NCI-H146 treated with DMSO at 0.1 percent for 48 hours (cell line): ENCODE data around the gene KIF1C.
"Not testable (repeated sequence)": the region's sequence is repeated elsewhere in the genome, so short reads cannot be mapped to it uniquely, and the experiment has no call there.

Experiments used
- DNase-seq: peaks from one replicate; lab custom pipeline; 2025; ENCODE audit not compliant: unreplicated experiment; lab: John Stamatoyannopoulos, UW

KIF1C gene

GRCh38 chr17:5042157-5043022 is 44.6 kb downstream of the KIF1C start:
- no peak for DNase-seq

GRCh38 chr17:5043524-5043923 is 45.8 kb downstream of the KIF1C start:
- no peak for DNase-seq

- DNase-seq = no peak
Measured at GRCh38 chr17:5044630-5045029, 46.9 kb downstream of the KIF1C start.

- DNase-seq = no peak
Measured at GRCh38 chr17:5045496-5045895, 47.7 kb downstream of the KIF1C start.

- no peak for DNase-seq
Measured at GRCh38 chr17:5047446-5047845, 49.7 kb downstream of the KIF1C start.

GRCh38 chr17:5049314-5049841 is 51.6 kb downstream of the KIF1C start:
- no peak for DNase-seq

GRCh38 chr17:5050278-5050677 is 52.5 kb downstream of the KIF1C start:
- DNase-seq = no peak

- no peak for DNase-seq
Measured at GRCh38 chr17:5055543-5055942, 57.8 kb downstream of the KIF1C start.

GRCh38 chr17:5065227-5065744 is 67.5 kb downstream of the KIF1C start:
- no peak for DNase-seq

- no peak for DNase-seq
Measured at GRCh38 chr17:5068236-5068635, 70.5 kb downstream of the KIF1C start.

GRCh38 chr17:5069724-5070123 is 72.0 kb downstream of the KIF1C start:
- no peak for DNase-seq

- DNase-seq = not testable (repeated sequence)
Measured at GRCh38 chr17:5075472-5075871, 77.7 kb downstream of the KIF1C start.

GRCh38 chr17:5077275-5077674 is 79.5 kb downstream of the KIF1C start:
- DNase-seq = not testable (repeated sequence)

- no peak for DNase-seq
Measured at GRCh38 chr17:5077781-5078105, 80.0 kb downstream of the KIF1C start.
